Middle frontal gyrus (tissue), 1 donor: ENCODE measurements around the gene TEX101.
"Not testable (repeated sequence)": the region's sequence is repeated elsewhere in the genome, so short reads cannot be mapped to it uniquely, and the experiment has no call there.

ENCODE experiments used
- DNase-seq: peaks from one replicate; pipeline ENCODE4 v3.0.0-alpha.2; 2015; ENCODE audit warnings: low spot score; ENCODE audit errors: extremely low spot score

The TEX101 gene, protein sequence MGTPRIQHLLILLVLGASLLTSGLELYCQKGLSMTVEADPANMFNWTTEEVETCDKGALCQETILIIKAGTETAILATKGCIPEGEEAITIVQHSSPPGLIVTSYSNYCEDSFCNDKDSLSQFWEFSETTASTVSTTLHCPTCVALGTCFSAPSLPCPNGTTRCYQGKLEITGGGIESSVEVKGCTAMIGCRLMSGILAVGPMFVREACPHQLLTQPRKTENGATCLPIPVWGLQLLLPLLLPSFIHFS

DNA sequence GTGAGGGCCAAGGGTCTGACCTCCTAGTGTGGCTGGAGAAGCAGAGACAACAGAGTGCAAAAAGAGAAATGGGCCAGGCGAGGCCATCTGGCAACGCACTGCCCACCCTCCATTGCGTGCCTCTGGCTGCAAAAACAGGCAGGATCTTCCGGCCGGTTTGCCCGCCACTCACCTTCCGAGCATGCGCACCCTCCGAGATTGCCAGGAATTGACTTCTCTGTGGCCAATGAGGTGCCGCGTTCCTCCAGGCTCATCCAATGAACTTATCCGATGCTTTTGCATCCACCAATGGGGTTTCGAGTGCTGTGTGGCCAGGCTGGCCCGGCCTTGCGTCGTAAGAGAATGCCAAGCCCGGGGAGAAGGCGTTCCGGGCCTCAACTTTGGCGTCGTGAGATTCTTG lies at the start of gene TEX101:
TSS of gene TEX101 (plus strand) at position 337 of the 400 bp plus-strand sequence. CDS start 1,030 bp downstream, outside the sequence.
- DNase-seq = no peak

DNA sequence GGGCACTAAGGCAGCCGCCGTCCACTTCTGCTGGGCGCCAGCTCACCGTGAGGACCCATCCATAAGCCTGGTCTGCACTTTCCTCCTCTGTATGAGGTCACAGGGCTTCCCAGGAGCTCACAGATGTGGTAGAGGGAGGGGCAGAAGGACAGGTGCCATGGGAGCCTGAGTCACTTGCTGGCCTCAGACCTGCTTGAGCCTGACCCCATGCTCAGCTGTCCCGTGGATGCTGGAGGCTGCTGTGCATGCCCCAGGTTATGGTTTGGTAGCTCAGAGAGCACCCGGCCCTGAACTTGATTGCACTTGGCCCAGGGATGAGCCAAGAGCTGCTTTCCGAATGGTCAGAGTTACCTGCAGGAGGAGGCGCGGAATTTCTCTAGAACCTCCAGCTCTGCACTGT lies 49.0 kb upstream of the TEX101 start:
- DNase-seq = not testable (repeated sequence)

DNA sequence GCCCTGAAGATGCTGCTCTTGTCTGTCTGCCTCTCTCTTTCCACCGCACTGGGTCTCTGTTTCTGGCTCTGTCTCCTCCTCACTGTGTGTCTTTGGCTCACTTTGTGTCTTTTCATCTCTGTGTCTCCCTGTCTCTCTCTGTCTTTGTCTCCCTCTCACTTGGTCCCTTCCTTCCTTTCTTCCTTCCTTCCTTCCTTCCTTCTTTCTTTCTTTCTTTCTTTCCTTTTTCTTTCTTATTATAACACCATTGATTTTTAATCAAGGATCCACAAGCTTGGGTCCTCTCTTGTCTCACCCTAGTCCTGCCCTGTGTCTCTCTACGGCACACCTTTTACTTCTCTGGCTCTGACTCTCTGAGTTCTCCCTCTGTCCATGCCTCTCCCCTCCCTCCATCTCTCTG lies 46.9 kb upstream of the TEX101 start:
- DNase-seq = no peak

DNA sequence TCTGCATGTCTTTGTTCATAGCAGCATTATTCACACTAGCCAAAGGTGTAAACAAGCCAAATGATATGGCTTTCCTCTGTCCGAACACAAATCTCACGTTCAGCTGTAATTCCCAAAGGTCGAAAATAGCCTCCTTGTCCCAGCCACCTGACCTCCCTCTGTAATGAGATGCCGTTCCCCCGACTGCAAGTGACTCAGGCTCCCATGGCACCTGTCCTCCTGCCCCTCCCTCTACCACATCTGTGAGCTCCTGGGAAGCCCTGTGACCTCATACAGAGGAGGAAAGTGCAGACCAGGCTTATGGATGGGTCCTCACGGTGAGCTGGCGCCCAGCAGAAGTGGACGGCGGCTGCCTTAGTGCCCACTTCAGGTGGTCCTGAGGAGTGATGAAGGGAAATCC lies 45.8 kb upstream of the TEX101 start:
- DNase-seq = not testable (repeated sequence)

DNA sequence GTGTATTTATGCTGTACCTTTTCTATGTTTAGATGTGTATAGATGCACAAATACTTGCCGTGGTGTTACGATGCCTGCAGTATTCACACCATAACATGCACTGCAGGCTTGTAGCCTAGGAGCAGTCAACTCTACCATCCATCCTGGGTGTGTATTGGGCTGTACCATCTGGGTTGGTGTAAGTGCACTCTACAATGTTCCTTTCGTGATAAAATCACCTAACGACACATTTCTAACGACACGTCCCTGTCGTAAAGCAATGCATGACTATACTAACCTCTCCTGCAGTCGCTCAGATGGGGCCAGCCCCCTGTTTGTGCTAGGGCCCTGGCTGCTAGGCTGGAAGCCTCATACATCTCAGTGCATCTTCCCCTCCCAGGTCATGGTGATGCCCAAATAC lies 42.8 kb upstream of the TEX101 start:
- no peak for DNase-seq

DNA sequence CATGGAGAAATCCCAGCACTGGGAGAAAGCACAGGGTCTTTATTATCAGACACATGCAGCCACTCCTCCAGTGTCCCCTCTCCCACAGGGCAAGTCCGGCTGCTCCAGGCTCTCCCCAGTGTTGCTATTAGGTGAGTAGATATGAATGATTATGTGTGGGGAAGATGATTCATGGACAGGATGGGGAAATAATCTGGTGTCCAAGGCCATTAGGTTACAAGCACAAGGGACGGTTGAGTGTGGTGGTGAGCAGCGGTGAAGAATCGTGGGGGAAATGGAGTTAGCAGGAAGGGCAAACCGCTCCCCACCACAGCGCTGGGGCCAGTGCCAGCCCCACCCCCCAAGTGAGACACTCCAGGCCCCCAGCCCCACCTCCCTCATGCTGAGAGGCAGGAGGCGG lies 42.2 kb upstream of the TEX101 start:
- no peak for DNase-seq

DNA sequence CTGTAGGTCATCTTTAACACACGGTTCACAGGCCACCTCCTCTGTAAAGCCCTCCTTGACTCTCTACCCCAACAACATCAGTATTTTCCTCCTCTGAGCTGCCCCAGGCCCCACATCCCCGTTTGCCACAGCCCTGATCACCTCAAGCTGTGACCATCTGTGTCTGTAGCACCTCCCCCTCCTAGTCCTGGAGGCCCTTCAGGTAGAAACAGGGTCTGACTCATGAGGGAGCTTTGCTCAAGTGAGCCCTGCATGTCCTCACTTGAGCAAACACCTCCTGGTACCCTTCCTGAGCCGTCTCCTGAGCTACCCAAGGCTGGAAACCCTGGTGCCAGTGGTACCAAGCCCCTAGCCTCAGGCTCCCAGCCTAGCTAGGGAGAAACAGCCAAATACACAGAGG lies 37.1 kb upstream of the TEX101 start:
- not testable (repeated sequence) for DNase-seq

DNA sequence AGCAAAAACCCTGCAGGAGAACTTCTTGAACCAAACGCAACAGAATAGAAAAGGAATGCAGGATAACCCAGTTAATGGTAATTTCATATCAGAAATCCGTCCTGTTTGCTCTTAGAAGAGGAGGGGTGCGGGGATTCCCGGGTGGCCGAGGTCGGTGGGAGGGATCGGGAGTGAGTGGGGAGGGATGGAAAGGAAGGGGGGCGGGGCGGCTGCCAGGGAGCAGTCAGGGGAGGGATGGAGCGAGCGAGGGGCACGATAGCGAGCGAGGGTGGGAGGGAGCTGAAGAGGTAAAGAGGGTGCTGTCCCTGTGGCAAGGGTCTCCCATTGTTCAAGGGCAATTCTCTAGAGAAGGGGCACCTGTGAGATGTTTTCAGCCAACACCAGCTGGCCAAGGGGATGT lies 34.7 kb upstream of the TEX101 start:
- no peak for DNase-seq

DNA sequence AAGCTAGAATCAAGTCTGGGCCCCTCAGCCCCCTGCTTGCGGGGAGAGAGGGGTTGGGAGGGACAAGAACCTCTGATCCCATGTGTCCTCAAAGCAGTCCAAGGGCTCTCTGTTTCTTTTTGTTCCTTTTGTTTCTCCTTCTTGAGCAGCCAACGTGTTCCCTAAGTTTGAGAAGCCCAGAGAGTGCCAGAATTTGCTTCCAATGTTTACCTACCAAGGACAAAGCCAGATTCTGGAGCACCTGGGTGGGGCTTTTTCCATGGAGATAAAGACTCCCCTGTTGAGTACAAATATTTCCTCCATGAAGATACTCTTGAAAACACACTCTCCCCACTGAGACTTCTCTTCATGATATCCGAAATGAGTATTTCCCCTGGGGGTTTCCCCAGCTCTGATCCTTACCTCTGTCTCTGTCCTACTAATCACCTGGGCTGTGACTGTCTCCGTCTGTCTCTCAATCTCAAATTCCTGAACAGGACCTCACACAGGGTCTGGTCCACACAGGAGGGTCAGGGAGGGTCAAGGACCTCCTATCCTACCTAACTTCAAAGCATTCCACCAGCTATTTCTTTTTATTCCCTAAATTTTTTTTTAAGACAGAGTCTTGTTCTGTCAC lies 33.8 kb upstream of the TEX101 start:
- no peak for DNase-seq

DNA sequence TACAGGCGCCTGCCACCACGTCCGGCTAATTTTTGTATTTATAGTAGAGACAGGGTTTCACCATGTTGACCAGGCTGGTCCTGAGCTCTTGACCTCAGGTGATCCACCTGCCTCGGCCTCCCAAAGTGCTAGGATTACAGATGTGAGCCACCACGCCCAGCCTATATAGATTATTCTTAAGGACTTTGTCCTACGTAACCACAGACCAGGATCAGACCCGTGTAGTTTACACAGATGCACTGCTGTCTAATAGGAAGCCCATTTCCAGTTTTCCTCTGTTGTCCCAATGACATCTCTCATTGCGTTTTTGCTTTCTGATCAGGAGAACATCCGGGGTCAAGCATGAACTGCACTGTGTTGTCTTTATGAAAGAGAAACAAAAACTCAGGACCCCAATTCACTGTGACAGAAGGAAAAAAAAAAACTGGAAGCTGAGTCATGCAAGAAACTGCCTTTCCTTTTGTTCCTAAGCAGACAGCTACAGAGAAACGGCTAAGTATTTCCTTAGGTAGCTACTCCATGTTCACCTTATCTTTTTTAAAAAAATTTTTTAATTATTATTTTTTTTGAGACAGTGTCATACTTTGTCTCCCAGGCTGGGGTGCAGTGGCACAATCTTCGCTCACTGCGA lies 32.0 kb upstream of the TEX101 start:
- DNase-seq = not testable (repeated sequence)

DNA sequence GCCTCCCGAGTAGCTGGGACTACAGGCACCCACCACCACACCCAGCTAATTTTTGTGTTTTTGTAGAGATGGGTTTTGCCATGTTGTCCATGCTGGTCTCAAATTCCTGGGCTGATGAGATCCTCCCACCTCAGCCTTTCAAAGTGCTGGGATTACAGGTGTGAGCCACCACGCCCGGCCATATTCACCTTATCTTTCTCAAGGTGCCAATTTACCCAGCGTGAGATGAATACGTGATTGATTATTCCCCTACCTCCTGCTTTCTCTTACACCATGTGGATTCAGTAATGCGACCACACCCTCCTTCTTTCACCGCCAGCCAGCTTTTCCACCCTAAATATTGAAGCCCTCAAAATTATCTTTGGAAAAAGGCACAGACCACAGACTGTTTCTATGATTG lies 31.4 kb upstream of the TEX101 start:
- DNase-seq = not testable (repeated sequence)

DNA sequence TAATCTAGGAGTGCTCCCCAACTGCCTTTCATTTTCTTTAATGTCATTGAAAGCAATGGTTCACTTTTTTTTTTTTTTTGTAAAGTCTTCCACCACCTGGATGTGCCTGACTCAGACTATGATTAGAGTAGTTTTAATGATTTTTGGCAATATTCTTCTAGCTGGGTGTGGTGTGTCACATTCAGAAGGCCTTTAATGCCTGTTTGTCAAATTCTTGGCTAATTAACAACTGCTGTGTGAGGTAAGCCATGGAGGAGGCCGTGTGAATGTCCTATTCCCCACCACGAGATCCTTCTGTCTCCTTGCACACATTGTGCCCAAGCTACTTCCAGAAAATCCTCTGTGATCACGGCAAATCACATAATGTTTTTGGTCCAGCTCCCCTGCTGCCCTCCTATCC lies 30.9 kb upstream of the TEX101 start:
- DNase-seq = not testable (repeated sequence)

DNA sequence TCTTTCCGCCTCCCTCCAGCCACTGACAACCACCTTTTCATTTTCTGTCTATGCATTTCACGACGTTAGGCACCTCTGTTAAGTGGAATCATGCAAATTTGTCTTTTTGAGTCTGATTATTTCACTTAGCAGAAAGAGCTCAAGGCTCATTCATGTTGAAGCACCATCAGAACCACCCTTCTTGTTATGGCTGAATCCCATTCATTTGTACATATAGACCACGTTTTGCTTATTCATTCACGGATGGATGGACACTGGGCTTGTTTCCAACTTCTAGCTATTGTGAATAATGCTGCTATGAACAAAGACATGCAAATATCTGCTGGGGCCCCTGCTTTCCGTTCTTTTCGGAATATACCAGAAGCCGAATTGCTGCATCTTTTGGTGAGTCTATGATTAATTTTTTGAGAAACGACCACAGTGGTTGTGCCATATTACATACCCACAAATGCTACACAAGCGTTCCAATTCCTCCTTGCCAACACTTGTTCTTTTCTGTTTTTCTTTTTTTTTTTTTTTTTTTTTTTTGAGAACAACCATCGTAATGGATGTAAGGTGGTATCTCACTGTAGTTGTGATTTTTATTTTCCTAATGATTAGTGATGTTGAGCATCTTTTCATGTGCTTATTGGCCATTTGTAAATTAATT lies 23.7 kb upstream of the TEX101 start:
- DNase-seq = not testable (repeated sequence)

DNA sequence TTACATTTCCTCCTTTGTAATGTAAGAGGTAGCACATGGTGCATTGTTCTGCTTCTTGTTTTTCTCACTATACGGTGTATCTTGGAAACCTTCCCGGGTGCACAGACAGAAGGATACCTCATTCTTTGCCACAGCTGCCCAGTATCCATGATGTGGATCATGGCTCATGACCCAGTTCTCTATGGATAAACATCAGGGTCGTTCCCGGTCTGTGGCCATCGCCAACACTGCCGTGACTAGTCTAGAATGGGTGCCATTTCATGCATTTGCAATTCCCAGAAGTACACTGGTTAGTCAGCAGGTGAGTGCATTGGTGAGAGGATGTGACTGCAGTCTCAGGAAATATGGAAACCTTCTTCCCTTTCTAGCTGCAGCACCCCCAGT lies 23.1 kb upstream of the TEX101 start:
- DNase-seq = not testable (repeated sequence)

DNA sequence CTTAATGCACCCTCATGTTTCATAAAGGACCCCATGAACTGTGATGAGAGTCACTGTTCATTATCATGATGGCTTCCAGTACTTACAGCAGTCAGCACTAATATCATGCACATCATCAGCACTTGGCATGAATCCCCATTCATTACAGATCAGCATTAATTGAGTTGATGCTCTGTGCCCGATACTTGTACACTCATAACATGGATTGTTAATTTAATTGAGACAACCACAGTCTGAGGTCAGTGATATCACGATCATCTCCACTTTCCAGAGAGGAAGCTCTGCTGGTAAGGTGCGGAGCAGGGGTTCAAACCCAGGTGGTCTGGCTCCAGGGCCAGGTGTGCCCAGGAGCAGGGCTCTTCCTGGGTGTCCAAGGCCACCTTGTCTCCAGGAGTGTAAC lies 21.2 kb upstream of the TEX101 start:
- not testable (repeated sequence) for DNase-seq

DNA sequence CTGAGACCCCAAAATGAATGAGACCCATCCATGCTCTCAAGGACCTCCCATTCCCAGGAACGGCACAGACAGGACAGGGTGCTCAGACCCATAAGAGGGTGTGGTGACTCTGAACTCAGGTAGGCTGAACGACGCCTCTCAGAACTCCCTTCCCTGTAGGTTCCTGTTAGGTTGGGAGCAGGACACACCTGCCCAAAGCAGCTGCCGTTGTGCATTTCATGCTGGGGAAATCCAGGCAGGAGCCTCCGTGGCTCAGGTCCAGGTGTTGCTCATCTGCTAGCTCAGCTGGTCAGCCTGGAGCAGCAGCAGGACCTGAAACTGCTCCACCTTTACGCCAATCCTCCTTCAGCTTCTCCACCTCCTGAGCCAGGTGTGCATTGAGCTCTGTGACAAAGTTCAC lies 19.1 kb upstream of the TEX101 start:
- DNase-seq = no peak

DNA sequence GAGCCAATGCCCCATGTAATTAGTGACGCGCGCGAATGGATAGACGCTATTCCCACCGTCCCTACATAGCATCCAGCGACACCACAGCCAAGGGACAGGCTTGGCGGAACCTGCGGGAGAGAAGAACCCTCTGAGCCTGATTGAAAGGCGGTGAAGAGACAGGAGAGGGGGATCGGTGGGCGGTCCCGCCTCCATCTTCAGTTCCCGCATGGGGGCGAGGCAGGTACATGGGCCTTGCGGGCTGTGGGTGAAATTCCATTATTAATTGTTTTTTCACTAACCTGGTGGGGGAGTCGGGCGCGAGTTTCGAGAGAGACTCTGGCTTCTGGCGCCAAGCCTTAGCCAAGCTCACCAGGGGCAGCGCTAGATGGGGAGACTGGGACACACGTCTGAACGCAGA lies 8.4 kb upstream of the TEX101 start:
- DNase-seq = no peak

DNA sequence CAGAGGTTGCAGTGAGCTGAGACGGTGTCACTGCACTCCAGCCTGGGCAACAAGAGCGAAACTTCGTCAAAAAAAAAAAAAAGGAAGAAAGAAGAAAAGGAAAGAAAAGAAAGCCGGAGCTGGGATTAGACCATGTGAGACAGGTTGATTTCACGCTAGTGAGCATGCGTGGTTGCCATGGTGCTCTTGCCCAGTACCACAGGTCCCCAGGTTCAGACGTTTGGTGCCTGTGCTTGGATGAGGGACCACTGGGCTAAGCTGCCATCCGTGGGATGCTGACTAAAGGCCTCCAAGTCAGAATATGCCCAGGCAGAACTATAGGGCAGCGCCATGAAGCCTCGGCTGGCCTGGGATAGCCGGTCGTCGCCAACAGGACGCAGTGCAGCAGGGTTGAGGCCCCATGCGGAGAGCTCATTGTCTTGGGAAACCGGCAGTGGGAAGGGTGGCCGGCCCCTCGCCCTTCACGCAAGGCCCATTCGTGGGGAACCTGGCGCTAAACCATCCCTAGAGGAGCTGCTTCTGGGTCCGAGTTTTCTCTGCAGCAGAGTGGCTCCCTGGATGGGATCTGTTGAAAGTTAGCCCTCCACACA lies 7.2 kb upstream of the TEX101 start:
- DNase-seq = no peak

DNA sequence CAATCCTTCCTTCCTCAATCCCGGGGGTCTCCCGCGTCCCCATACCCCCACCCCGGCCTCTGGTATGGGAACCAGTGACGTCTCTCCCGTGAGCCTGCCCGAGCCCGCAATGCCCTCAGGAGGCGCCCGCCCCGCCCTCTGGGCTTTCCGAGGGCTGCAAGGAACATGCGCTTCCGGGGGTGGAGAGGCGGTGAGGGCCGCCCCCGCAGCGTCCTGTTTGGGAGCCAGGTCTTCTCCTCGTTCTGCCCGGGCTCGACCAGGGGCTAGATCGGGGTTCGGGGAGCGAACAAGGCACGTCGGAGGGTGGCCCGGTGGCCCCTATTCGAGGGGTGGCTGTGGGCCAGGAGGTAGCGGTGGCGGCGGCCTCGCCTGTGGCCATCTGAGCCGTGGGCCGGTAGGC lies 6.6 kb upstream of the TEX101 start:
- no peak for DNase-seq

DNA sequence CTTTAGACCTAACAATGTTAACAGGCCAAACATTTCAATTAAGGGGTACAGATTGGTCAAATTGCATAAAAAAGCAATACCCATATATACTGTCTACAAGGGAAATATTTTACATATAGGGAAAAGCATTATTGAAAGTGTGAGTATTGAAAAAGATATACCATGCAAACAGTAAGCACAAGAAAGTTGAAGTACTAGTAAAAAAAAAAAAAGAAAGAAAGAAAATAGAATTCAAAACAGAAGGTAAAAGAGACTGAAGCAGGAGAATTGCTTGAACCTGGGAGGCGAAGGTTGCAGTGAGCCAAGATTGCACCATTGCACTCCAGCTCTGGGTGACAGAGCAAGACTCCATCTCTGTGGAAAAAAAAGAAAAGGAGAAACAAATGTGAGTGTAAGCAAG lies 5.3 kb upstream of the TEX101 start:
- no peak for DNase-seq

DNA sequence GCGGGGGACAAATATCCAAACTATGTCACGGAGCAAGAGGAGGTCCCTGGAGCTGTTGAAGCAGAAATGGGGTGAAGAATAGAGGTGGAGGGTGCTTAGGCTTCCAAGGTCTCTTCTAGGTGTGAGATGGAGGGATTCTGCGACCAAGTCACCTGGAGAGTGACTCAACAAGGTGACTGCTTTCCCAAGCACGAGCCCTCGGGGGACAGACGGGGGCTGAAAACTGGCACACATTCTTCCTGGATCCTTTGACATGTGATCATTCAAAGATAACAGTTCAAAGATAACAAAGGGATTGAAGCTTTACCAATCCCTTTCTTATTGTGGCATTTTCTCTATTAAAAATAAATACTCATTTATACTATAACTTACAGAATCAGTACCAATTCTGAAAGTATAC lies 2.2 kb upstream of the TEX101 start:
- no peak for DNase-seq
